HG03097 (cell line): ENCODE measurements around the gene ALCAM.

Experiments used
- ATAC-seq: cut with Tn5 transposase; IDR thresholded peaks from one replicate; pipeline ENCODE4 v1.9.1; 2021; ENCODE audit not compliant: unreplicated experiment, low FRiP score

The ALCAM gene

GRCh38 chr3:105466495-105467404 is 100.0 kb downstream of the ALCAM start:
- ATAC-seq, result no peak

GRCh38 chr3:105470851-105471250 is 104.1 kb downstream of the ALCAM start:
- no peak for ATAC-seq

DNA sequence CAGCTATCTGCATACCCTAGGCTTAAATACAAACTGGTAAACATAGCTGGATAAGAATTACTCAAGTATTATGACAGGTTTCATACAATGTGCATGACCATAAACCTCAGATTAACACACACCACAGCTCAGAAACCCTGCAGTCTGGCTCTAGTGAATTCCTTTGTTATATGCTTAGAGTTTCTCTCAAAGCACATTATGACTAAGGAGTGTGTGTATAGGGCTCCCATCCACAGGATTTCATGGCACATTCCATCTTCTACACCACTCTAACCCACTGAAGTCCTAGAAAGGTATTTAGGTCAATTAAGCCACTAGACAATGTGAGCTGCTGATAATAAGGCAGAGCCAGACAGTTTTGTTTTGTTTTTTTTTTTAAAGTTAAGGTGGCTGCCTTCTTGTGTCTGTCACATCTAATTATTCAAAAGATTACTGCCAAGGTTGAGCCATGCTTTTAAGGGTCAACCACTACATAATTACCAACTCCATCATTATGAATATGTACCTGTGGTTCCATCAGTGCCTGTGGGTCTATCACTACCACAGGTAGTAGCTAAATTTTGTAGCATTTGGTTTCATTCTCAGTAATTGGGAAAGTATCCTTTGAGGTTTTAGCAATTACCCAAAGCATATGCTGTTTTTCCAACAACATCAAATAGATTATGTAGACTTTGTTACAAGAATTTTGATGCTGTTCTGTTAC is 107.0 kb downstream of the ALCAM start:
- ATAC-seq, result peak; percentile 80

- ATAC-seq, result no peak
Observed at GRCh38 chr3:105480768-105481167, 114.1 kb downstream of the ALCAM start.

- no peak for ATAC-seq
Observed at GRCh38 chr3:105483476-105483875, 116.8 kb downstream of the ALCAM start.

DNA sequence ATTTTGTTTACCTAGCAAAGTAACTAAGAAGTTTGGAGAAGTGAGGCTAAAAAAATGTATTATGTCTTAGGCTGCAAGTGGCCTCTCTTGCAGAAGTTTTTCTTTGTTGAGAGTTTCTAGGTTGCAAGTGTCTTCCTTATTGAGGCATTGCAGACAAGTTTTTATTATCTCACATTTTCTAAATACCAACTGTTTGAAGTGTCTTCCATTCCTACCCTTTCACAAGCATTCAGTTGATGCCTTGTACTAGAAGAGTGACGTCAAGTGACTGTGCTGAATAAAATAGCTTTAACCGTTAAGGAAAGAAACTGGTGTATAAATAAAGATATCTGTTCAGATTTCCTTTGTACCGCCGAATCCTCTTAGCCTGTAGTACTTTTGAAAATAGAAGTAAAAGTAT is 123.3 kb downstream of the ALCAM start:
- no peak for ATAC-seq

- ATAC-seq, result no peak
Observed at GRCh38 chr3:105493305-105493892, 126.7 kb downstream of the ALCAM start.

GRCh38 chr3:105495021-105495420 is 128.3 kb downstream of the ALCAM start:
- ATAC-seq, result no peak

DNA sequence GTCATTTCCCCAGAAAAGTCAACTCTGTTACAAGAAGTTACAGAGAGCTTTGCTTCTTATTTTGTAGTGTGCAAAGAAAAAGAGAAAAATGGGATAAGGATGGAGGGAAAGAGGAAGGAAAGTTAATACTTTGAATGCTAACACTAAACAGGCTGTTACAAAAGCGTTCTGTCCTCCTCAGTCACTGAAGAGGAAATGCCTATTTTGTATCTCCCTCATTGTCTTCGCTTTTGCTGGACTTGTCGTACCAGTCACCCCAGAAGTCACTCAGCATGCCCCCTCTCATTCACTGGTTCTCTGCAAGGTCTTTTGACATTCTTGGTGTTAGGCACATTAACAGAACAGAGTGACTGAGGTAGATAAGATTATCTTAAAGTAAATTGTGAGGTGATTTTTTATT is 129.6 kb downstream of the ALCAM start:
- ATAC-seq, result no peak

DNA sequence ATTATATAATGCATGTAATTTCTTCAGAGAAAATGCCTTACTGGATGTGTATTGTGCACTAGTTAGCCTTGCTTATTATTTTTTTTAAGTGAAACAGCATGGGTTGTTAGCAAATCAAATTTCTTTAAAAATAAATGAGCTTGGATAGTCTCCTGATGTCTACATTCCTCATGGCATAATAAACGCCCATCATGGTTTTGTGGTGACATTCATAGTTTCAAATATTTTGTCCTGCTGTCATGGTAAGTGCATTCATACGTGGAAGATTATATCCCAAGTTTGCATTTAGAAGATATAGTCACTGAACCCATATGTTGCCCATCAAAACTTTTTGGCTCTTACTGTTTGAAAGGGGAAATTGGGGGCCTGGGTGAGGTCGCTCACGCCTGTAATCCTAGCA is 130.7 kb downstream of the ALCAM start:
- ATAC-seq, result no peak

GRCh38 chr3:105499961-105500360 is 133.3 kb downstream of the ALCAM start:
- ATAC-seq, result no peak

DNA sequence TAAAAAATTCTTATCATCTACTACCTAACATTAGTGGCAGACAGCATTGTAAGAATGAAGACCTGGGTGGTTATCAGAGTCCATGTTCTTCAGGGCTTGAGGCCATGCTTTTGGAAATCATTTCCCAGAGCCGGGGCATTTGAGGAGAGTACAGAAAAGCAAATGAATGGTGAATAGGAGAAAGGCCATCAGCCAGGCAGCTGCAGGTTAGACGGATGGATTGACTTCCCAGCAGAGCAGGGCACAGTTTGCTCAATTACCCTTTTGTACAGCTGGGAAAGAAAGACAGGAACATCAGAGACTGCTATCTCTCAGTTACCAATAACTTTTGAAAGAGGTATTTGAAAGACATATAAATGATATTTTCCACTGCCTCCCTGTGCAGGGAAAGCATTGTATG is 135.6 kb downstream of the ALCAM start:
- ATAC-seq, result no peak

GRCh38 chr3:105503191-105503593 is 136.5 kb downstream of the ALCAM start:
- ATAC-seq, result no peak

DNA sequence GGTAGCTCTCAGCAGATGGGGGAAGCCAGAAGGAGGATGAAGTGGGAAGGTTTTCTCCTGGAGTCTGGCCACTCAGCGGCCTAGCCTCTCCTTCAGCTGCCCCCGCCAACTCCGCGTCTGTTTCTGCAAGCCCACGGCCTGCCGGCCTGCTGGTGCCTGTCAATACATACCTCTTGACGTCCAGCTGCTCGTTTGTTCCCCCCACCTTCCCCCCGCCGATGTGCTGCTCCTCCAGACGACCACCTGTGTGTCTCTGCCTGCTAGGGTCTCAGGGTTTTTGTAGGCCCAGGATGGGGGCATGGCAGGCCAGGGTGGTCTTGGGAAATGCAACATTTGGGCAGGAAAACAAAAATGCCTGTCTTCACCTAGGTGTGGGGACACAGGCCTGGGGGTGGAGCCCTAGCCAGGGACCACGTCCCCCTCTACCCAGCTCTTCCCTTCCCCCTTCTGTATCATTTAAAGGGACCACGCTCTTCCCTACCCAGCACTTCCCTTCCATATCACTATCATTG is 137.8 kb downstream of the ALCAM start:
- no peak for ATAC-seq

DNA sequence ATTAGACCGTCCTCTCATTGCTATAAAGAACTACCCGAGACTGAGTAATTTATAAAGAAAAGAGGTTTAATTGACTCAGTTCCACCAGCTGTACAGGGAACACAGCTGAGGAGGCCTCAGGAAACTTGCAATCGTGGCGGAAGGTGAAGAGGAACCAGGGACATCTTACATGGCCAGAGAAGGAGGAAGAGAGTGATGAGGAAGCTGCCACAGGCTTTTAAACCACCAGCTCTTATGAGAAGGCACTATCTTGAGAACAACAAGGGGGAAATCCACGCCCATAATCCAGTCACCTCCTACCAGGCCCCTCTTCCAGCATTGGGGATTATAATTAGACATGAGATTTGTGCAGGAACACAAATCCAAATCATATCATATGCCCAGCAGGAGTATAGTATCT is 138.5 kb downstream of the ALCAM start:
- no peak for ATAC-seq

DNA sequence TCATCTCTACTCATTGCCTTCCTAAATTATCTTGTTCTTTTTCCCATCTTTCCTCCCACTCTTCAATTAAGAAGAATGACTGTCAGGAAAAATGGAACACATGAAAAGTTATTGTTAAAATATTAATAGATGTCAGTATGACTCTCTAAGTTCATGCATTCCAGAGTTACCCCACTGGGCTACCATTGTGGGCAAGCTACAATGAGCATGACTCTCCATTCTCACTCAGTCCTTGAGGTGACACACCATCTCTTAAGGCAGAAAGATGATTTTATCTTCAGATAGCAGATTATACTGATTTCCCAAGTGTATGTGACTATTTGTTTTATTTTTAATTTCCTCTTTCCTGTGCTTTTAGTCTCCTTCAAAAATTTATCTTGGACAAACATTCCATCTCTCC is 144.3 kb downstream of the ALCAM start:
- ATAC-seq, result no peak

GRCh38 chr3:105512061-105512460 is 145.4 kb downstream of the ALCAM start:
- ATAC-seq, result no peak

DNA sequence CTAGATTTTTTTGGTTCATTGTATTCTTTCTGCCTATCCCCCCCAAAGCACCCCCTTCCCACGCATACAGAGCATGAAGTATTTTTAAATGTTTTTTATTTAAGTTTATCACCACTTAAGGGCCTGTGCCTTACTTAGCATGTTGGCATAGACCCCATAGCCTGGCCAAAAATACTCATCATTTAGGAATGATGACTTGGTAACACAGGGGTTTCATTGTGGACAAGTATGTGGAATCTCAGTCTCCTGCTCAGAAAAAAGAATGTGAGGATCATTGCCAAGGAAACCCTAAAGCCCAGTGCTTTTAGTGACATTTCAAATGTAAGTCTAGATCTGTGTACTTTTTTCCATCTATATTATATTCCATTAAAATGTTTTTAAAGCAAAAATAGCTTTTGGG is 146.3 kb downstream of the ALCAM start:
- ATAC-seq, result no peak

- no peak for ATAC-seq
Observed at GRCh38 chr3:105513886-105514285, 147.2 kb downstream of the ALCAM start.

DNA sequence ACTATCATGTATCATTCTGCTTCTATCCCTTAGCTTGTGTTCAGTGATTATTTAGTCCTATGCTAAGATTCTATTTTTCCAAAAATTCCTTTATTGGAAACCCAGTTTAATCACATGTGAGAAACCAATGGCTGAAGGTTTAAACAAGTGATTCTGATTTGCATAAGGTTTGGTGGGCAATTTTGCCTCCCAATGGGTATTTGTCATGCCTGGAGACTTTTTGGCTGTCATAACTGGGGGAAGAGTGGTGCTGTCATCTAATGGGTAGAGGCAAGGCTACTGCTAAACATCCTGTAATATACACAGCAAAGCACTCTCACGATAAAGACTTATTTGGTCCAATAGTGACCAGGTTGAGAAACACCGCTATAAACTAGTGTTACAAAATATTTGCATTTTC is 148.7 kb downstream of the ALCAM start:
- ATAC-seq, result no peak

GRCh38 chr3:105516972-105517371 is 150.3 kb downstream of the ALCAM start:
- ATAC-seq, result no peak
